Erythroblast (primary cell): ENCODE measurements around the gene XPR1.

Experiments
- GATA1 ChIP-seq: IDR thresholded peaks from 2 replicates; pipeline ENCODE4 v1.6.1; 2011; ENCODE audit warnings: low read depth, mild to moderate bottlenecking, control low read depth, low read length, moderate library complexity
- POLR2A ChIP-seq: IDR thresholded peaks from 2 replicates; pipeline ENCODE4 v1.6.1; 2011; ENCODE audit warnings: mild to moderate bottlenecking, low read length

DNA sequence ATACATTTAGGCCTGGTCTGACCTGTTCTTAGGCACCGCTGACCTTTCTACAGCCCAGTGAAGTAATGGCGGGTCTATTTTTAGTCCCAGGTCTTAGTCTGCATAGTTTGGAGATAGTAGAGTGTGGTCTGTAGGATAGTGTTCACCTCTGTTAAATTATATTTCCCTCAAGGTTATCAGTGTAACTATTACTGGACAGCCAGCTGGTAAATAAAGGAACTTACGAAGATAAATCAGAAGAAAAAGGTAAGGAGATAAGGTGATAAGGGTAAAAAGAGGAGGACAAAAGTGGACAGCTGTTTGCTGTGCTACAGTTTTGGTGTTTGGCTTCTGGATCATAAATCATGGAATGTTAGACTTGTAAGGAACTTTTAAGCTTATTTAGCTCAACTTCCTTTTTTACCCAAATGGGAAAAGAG lies 8.7 kb downstream of the XPR1 start:
- TF ChIP-seq POLR2A, result no peak
- no peak for TF ChIP-seq GATA1
